Breast epithelium (tissue), 4 donors: Measurements from ENCODE around the gene THRAP3. TPM values are rescaled to one million over a fixed set of nuclear protein-coding genes. Genes with fewer than 3 reads are reported as not detected.

Experiments used
- DNase-seq, 2 donors: peaks; one replicate each; pipeline ENCODE4 v3.0.0-alpha.2; 2019; ENCODE audit warnings: low spot score in 2 of 2
- H3K27ac ChIP-seq, 2 donors: fragments of 200-600 bp; sonication (generic) in 1 of 2; one replicate each; pipeline ENCODE4 v1.5.1; 2016 to 2019; ENCODE audit warnings: mild to moderate bottlenecking in 1 of 2
- H3K27me3 ChIP-seq, 2 donors: fragments of 200-600 bp; sonication (generic) in 1 of 2; one replicate each; pipeline versions ENCODE4 v1.5.1 to v1.6.0; 2017 to 2019; ENCODE audit warnings: control low read depth in 1 of 2, mild to moderate bottlenecking in 1 of 2
- H3K36me3 ChIP-seq: fragments of 200-600 bp; one replicate; pipeline ENCODE4 v1.5.1; 2019
- H3K4me1 ChIP-seq, 2 donors: fragments of 200-600 bp; sonication (generic); one replicate each; pipeline ENCODE4 v1.5.1; 2016 to 2019; ENCODE audit warnings: control low read depth in 1 of 2
- H3K4me3 ChIP-seq, 3 donors: fragments of 200-600 bp; sonication (generic); 1 replicate in 2 of 3; 2 replicates in 1 of 3; pipeline ENCODE4 v1.5.1; 2016 to 2019; ENCODE audit warnings: mild to moderate bottlenecking in 3 of 3, moderate library complexity in 2 of 3
- H3K9me3 ChIP-seq, 2 donors: fragments of 200-600 bp; sonication (generic) in 1 of 2; one replicate each; pipeline ENCODE4 v1.5.1; 2016 to 2019; ENCODE audit warnings: control low read depth in 1 of 2
- CTCF ChIP-seq, 3 donors: fragments of 450-650 bp; IDR thresholded peaks; one replicate each; pipeline ENCODE4 v1.5.1; 2016 to 2017; ENCODE audit warnings: antibody characterized with exemption in 3 of 3, mild to moderate bottlenecking in 3 of 3, moderate library complexity in 3 of 3
- POLR2A ChIP-seq: fragments of 450-650 bp; IDR thresholded peaks from one replicate; pipeline ENCODE4 v1.6.1; 2016; ENCODE audit warnings: antibody characterized with exemption, mild to moderate bottlenecking, moderate library complexity
- POLR2AphosphoS5 ChIP-seq, 3 donors: sonication (generic); formaldehyde crosslinking; IDR thresholded peaks; one replicate each; pipeline ENCODE4 v1.6.1; 2017; ENCODE audit warnings: antibody characterized with exemption in 3 of 3
- intact Hi-C: fragments of 100-400 bp; cut with DNase I; formaldehyde crosslinking; loops from one replicate; pipeline ENCODE4 v1.15.1; 2023; ENCODE audit warnings: low total_unique reads
- total RNA-seq, 3 donors: library from RNA; depleted of rRNA; stranded (reverse); fragments of >200 nt; gene quantifications; one replicate each; pipeline ENCODE4 v1.1.0, GENCODE V29; 2016

THRAP3 gene
- total RNA-seq, 3 donors from 2014 or later = 81.6 to 128 (median 122) TPM

- Histone ChIP-seq H3K27ac (peak overlapping the region in 1 of 2 donors; percentile 44), H3K4me1 (no peaks in the 10 kb centered on the region)
Measured at GRCh38 chr1:36177589-36178431, 46.4 kb upstream of the THRAP3 start.

GRCh38 chr1:36178471-36179219, 45.6 kb upstream of the THRAP3 start:
- H3K27ac ChIP-seq = peak overlapping the region in 1 of 2 donors; percentile 44
- no peak overlapping the region for H3K4me3 ChIP-seq
- no peak for DNase-seq
- no peaks in the 10 kb centered on the region for H3K27me3 ChIP-seq
- no peaks in the 10 kb centered on the region for H3K9me3 ChIP-seq
- peaks cover 9% of the 10 kb centered on the region for H3K36me3 ChIP-seq
- TF ChIP-seq POLR2AphosphoS5 (IDR thresholded peaks at IDR 0.05) = no peak
- no peak for TF ChIP-seq CTCF (IDR thresholded peaks at IDR 0.05)
- TF ChIP-seq POLR2A = no peak
- intact Hi-C loops = no loop called here
- H3K4me1 ChIP-seq = no peaks in the 10 kb centered on the region

More at GRCh38 chr1:36177589-36178431, 46.4 kb upstream of the THRAP3 start:
- no peaks in the 10 kb centered on the region for H3K9me3 ChIP-seq
- H3K36me3 ChIP-seq = peaks cover 16% of the 10 kb centered on the region
- intact Hi-C loops = no loop called here
- no peaks in the 10 kb centered on the region for H3K27me3 ChIP-seq
- no peak overlapping the region for H3K4me3 ChIP-seq
- TF ChIP-seq POLR2A (no peak), POLR2AphosphoS5 (IDR thresholded peaks at IDR 0.05) (no peak), CTCF (IDR thresholded peaks at IDR 0.05) (no peak)
- DNase-seq = no peak

GRCh38 chr1:36179220-36179600, 45.0 kb upstream of the THRAP3 start:
- intact Hi-C loops = no loop called here
- Histone ChIP-seq H3K36me3 (peaks cover 9% of the 10 kb centered on the region), H3K9me3 (no peaks in the 10 kb centered on the region), H3K4me3 (no peak overlapping the region), H3K27ac (no peak overlapping the region), H3K27me3 (no peaks in the 10 kb centered on the region), H3K4me1 (no peaks in the 10 kb centered on the region)
- TF ChIP-seq CTCF (IDR thresholded peaks at IDR 0.05) (no peak), POLR2A (no peak), POLR2AphosphoS5 (IDR thresholded peaks at IDR 0.05) (no peak)
- no peak for DNase-seq

- no peak for DNase-seq
- TF ChIP-seq CTCF (IDR thresholded peaks at IDR 0.05) = no peak
- no peak for TF ChIP-seq POLR2A
- no peak for TF ChIP-seq POLR2AphosphoS5 (IDR thresholded peaks at IDR 0.05)
- H3K4me1 ChIP-seq = peaks cover 0 to 2% of the 10 kb centered on the region in 2 donors
- H3K4me3 ChIP-seq = no peak overlapping the region
- H3K27me3 ChIP-seq = no peaks in the 10 kb centered on the region
- no peaks in the 10 kb centered on the region for H3K9me3 ChIP-seq
- intact Hi-C loops = no loop called here
- peak overlapping the region; percentile 48 to 57 for H3K27ac ChIP-seq
- H3K36me3 ChIP-seq = peaks cover 9% of the 10 kb centered on the region
Measured at GRCh38 chr1:36182734-36183133, 41.5 kb upstream of the THRAP3 start.

GRCh38 chr1:36183309-36183856, 40.9 kb upstream of the THRAP3 start:
- peaks cover 0 to 4% of the 10 kb centered on the region in 2 donors for H3K4me1 ChIP-seq
- no peak for DNase-seq
- TF ChIP-seq CTCF (IDR thresholded peaks at IDR 0.05) (no peak), POLR2AphosphoS5 (IDR thresholded peaks at IDR 0.05) (no peak), POLR2A (no peak)
- peaks cover 9% of the 10 kb centered on the region for H3K36me3 ChIP-seq
- intact Hi-C loops = no loop called here
- H3K27ac ChIP-seq = peak overlapping the region; percentile 48 to 57
- no peaks in the 10 kb centered on the region for H3K27me3 ChIP-seq
- H3K9me3 ChIP-seq = no peaks in the 10 kb centered on the region
- no peak overlapping the region for H3K4me3 ChIP-seq
